Activated CD8-positive, alpha-beta memory T cell treated with anti-CD3 and anti-CD28 coated beads, Interleukin-2, amount 50 U/mL, for 48 hours (primary cell): ENCODE results near the gene SLAIN2.

Experiments used
- DNase-seq: peaks from one replicate; pipeline ENCODE4 v3.0.0-alpha.2; 2020

Gene SLAIN2

GRCh38 chr4:48336146-48336870 is 5.0 kb upstream of the SLAIN2 start:
- no peak for DNase-seq

DNA sequence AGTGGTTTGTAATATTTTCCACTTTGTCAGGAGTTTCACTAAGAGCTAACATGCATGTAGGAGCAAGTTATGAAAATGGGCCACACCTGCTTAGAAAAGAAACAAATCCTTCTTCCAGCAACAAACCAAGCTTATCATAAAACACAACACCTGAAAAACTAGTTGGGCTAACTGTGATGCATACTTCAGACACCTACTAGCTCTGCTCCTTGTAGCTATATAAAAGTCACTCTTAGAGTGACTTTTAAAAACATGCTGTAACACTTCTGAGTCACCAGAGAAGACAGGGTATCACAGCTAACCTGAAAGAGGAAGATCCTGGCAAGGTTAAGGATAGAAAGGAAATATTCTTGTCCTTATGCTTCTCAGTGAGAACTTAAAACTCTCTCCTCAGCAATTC is 3.6 kb upstream of the SLAIN2 start:
- DNase-seq: no peak

- no peak for DNase-seq
These were observed 1.7 kb upstream of the SLAIN2 start for GRCh38 chr4:48339642-48340041.

DNA sequence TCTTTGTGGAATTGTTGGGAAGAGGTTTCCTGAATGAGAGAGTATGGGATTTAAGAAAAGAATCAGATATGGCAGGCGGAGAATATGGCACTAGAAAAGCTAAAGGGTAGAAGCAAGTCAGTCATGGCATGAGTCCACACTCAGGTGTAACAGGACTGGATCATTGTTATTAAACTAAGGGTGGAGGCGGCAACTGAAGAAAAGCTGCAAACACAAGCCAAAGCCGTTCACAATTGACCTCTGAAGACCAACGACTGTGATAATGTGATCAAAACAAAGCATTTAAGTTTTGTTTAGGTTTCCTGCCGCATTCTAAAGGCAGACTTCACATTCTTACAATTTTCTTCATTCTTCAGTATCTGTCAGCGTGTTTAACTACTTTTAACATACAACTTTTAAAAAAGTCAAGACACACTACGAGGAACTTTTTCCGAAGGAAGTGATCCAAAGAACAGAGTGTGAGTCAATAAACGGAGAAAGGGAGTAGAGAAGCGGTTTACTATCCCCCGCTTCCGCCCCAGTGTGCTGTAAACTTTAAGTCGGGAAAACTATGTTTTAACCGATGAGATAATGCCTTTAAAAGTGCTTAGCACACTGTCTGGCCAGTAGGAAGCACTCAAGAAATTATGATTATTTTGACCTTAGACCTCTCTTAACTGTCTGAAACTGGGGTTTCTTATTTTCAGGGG is 909 bp upstream of the SLAIN2 start:
- no peak for DNase-seq

DNA sequence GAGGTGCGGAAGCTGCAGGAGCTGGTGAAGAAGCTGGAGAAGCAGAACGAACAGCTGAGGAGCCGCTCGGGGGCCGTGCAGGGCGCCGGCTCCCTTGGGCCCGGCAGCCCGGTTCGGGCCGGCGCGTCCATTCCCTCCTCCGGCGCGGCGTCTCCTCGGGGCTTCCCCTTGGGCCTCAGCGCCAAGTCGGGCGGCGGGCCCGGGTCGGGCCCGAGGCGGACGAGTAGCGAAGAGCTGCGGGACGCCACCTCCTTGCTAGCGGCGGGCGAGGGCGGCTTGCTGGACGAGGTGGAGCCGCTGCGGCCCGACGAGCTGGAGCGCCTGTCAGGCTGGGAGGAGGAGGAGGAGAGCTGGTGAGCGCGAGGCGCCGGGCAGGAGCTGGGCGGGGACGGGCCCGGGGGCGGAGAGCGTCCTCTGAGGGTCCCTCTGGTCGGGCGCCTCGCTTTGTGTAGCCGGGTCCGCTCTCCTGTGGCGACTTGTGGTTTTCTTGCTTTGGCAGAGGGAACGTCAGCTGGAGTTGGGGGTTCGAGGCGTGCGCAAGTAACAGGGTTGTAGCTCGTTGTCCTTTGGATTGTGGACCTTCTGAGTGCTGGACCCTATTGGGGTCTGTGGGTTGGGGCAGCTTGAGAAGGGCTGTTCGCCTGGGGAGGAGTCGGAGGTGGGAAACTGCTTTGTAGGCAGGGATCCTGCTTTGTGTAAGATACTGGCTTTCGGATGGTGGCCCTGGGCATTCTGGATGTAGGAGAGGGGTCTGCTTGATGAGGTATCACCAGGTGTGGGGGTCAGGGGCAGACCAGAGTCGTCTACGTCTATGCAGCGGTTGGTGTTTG is 662 bp downstream of the SLAIN2 start:
- DNase-seq: peak; percentile 78

GRCh38 chr4:48342606-48342880 is 1.2 kb downstream of the SLAIN2 start:
- no peak for DNase-seq

GRCh38 chr4:48343035-48343434 is 1.7 kb downstream of the SLAIN2 start:
- no peak for DNase-seq

DNA sequence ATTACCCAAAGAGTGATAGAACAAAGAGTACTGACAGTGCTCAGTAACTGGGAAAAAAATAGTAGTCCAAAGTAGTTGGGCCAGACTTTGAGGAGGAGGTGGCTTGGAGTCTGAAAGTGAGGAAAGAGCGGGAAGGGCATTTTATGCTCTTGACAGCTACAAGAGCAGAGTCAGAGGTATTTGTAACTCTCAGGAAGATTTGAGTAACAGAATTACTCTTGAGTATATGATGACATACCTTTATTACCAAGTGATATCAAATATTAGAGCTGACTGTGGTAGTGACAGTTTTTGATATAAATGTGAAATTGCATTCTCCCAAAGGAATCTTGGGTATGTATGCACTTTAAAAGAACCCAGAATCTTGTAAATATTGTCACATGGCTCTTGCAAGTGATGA is 2.2 kb downstream of the SLAIN2 start:
- DNase-seq: no peak

- DNase-seq: no peak
These were observed 4.2 kb downstream of the SLAIN2 start for GRCh38 chr4:48345542-48345941.

- no peak for DNase-seq
These were observed 5.3 kb downstream of the SLAIN2 start for GRCh38 chr4:48346594-48346993.

DNA sequence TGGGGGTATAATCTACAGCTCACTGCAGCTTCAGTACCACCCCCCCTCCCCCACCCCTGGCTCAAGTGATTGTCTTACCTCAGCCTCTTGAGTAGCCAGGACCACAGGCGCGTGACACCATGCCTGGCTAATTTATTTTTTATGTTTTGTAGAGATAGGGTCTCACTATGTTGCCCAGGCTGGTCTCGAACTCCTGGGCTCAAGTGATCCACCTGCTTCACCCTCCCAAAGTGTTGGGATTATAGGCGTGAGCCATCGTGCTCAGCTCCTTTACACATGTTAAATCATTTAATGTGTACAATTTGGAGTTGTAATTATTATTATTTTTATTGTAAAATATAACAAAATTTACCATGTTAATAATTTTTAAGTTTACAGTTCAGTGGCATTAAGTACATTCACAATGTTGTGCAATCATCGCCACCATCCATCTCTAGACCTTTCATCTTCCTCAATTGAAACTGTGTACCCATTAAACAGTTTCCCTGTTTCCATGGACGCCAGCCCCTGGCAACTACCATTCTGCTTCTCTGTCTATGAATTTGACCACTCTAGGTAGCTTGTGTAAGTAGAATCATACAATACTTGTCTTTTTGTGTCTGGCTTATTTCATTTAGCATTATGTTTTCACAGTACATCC is 6.1 kb downstream of the SLAIN2 start:
- no peak for DNase-seq

DNA sequence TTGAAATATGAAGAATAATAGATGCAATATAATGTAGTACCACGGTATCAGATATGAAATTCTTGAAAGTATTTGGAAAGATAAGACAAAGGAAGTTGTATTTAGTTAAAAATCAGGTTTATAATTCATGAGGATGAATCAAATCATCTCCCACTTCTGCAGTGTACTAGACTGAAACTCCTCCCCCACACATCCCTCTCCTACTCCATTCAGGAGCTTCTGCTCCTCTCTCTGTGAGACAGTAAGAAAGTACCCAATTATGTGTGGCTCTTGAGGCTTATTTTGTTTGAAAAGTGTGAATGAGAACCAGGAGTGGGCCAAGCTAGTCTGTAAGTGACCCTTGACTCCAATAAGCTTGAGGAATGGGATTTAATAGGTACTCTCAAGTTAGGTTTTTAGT is 9.5 kb downstream of the SLAIN2 start:
- no peak for DNase-seq

- DNase-seq: no peak
These were observed 11.5 kb downstream of the SLAIN2 start for GRCh38 chr4:48352793-48353192.

DNA sequence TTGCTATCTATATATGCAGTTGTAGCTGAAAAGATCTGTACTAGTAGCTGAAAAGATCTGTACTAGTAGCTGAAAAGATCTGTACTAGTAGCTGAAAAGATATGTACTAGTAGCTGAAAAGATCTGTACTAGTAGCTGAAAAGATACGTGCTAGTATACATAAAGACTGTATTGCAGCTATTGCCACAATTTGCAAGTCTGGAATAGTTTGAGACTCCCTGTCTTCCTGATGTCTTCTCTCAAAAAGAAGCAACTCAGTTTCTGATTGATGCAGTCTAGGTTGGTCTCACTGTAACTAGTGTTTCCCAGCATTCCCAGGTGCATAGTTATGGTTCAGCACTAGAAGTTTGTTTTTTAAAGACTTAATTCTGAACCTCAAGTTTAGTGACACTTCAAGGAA is 15.0 kb downstream of the SLAIN2 start:
- DNase-seq: no peak

GRCh38 chr4:48360285-48361011 is 19.1 kb downstream of the SLAIN2 start:
- no peak for DNase-seq

- no peak for DNase-seq
These were observed 19.7 kb downstream of the SLAIN2 start for GRCh38 chr4:48361012-48361400.

DNA sequence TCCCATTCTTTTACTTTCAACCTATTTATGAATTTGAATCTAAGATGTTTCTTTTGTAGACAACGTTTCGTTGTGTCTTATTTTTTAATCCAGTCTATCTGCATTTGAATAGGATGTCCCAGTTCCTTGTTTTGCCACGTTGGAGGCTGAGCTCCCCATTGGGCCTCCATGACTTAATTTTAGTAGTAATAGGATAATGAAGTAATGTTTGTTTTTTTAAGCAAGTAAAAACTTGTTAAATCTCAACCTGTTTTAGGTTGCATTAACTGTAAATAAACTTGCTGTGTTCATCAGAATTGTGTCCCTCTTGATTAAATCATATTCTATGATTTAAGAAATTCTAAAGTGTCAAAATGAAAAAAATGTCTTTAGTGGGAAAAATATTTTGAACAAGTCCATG is 25.3 kb downstream of the SLAIN2 start:
- no peak for DNase-seq

GRCh38 chr4:48367016-48367415 is 25.7 kb downstream of the SLAIN2 start:
- DNase-seq: no peak

- no peak for DNase-seq
These were observed 27.1 kb downstream of the SLAIN2 start for GRCh38 chr4:48368389-48368788.

DNA sequence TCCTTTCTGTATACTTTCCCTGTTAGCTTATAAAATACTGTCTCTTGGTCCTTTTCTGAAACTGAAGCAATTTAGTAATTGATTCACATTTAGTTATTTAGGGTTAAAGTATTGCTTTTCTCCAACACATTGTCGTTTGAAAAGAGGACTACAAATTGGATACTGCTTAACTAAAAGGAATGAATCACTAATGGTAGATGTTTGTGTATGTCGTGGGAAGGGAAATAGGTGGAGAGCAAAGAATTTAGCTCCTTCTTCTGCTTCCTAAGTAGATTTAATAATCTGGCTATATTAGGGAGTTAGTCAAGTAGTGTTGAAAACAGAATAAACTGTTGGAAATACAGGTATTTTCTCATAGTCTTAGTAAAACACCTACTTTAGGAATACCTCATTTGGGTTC is 27.9 kb downstream of the SLAIN2 start:
- DNase-seq: no peak

GRCh38 chr4:48369771-48370170 is 28.4 kb downstream of the SLAIN2 start:
- no peak for DNase-seq

DNA sequence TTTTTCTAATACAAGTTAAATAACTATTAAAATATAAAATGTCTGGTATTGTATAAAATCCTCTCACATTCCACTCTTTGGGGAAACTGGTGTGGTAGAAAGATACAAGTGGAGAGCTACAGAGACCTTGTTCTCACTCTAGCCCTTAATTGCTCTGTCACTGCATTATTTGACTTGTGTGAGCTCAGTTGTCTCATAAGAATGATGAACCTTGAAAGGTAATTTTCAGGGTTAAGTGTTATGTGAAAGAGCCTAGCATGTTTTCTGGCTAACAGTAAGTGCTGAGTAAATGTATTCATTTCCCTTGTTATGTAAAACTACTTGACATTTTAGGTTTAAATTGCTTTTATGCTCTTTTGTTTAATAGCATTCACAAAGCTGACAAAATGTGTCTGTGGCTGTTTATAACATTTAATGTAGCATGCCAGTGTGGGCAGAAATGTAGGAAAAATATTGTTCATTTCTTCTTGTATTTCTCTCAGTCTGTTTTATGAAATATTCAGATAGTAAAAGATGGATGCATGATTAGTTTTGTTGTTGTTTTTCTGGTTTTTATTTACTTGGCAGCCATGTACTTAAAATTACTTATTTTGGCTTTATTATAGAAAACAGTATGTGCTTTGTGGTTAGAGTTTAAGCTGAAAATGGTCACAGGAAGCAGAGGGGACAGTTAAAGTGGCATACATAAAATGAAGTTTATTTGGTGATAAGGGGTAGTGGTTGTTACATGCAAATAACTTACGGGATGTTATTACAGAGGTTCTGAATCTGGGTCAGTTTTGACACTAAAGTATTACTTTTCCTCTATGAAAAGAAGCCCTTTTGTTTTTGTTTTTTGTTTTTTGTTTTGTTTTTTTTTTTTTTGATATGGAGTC is 29.2 kb downstream of the SLAIN2 start:
- no peak for DNase-seq
